Raji (cell line): ENCODE measurements around the gene CHAT.

Source experiments
- POLR2A ChIP-seq: IDR thresholded peaks from 2 replicates; pipeline ENCODE4 v1.6.1; 2011; ENCODE audit warnings: low read depth, low read length, control low read depth; ENCODE audit not compliant: insufficient read depth

The CHAT gene

GRCh38 chr10:49690698-49691356, 77.0 kb downstream of the CHAT start:
- TF ChIP-seq POLR2A = no peak

DNA sequence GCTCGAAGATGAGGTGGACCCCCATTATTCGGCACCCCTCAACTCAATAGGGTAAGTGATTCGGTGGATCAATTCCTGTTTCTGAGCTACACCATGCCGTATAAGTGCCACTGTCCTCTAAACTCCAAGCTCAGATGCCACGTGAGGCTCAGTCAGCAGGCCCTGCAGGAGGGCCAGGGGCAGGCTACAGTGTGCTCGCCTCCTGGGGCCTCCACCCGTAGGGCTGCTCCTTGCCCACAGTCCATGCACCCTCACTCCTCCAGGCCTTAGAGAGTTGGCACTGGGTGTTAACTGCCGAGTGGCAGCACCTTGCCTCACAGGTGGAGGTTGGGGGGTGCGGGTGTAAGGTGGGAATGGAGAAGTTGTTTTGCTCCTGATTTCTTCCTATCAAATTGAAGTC, 77.8 kb downstream of the CHAT start:
- TF ChIP-seq POLR2A = no peak

DNA sequence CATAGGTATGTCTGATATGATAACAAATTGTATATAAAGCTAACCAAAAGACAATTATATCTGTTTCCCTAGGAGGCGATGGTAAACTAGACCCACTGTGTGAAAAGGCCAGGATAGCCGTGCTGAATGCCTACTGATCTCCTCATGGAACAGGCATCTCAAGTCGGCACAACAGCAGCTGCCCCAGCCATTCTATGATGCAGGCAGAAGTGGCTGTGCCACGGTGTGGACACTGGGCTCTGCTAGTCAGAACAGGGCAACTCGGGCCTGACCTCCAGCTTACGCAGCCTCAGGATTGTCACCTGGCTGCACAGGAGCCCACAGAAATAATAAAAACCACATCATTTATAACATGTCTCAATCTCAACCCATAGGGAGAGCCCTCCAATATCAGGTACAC, 80.6 kb downstream of the CHAT start:
- TF ChIP-seq POLR2A = no peak

- no peak for TF ChIP-seq POLR2A
Observed at GRCh38 chr10:49696311-49696710, 82.5 kb downstream of the CHAT start.

- no peak for TF ChIP-seq POLR2A
Observed at GRCh38 chr10:49698679-49699078, 84.8 kb downstream of the CHAT start.

DNA sequence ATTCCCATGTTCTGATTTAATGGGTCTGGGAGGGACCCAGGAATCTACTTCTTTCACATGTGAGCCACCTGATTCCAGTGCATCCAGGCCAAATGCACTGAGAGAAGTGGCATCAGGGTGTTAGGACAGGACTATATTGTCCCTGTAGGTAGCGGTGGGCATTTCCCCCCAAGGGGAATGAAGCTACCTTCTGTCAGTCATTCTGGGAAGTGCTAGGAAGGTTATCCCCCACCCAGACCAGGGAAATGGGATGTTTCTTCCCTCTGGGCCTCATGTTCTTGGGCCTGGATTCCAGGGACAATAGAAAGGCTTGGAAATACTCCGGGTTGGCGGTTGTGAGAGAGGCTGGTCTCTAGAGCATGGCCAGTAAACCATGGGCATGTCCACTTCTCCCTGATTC, 86.4 kb downstream of the CHAT start:
- TF ChIP-seq POLR2A = no peak

DNA sequence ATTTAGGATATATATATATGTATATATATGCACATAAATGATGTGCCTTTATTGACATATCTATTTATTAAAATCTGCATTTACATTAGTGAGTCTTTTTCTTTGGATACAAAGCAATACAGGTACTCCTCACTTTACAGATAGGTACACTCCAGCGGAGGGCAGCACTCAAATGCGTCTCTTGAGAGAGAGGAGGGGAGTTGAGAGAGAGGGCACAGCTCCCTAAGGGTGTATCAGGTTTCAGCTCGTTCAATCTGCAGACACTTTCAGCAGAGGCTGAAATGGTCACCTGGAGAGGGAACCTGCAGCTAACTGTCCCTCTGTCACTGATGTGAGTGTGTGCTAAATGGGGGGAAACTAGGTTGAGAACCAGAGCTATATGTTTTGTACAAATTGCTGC, 87.2 kb downstream of the CHAT start:
- TF ChIP-seq POLR2A = no peak

GRCh38 chr10:49707585-49707984, 93.7 kb downstream of the CHAT start:
- no peak for TF ChIP-seq POLR2A

- TF ChIP-seq POLR2A = no peak
Observed at GRCh38 chr10:49709934-49710333, 96.1 kb downstream of the CHAT start.

- TF ChIP-seq POLR2A = no peak
Observed at GRCh38 chr10:49710966-49711365, 97.1 kb downstream of the CHAT start.

GRCh38 chr10:49711481-49711880, 97.6 kb downstream of the CHAT start:
- TF ChIP-seq POLR2A = no peak

DNA sequence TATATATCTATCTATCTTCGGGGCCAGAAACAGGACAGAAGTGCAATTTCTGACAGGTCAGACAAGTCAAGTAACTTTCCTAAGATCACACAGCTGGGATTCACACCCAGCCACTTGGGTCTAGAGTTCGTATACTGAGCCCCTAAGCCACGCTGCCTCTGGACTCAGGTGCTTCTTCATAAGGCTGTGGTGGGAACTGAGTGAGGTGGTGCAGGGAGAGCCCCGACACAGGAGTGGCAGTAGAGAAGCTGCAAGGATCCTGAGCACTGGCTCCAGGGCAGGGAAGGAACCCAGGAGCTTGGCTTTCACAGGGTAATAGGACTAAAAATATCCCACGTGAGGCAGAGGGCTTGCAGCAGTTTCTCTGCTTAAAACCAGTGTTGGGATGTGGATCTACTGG, 99.4 kb downstream of the CHAT start:
- no peak for TF ChIP-seq POLR2A
